CD4-positive, alpha-beta T cell treated with Interleukin-15 for 4 hours (primary cell): ENCODE data around the gene SULF2.

Experiments
- DNase-seq: peaks from one replicate; pipeline ENCODE4 v3.0.0-alpha.2; 2020; ENCODE audit warnings: low spot score

Gene SULF2

GRCh38 chr20:47647994-47648393 is 137.3 kb downstream of the SULF2 start:
- no peak for DNase-seq

- no peak for DNase-seq
Measured at GRCh38 chr20:47645632-47646031, 139.6 kb downstream of the SULF2 start.

DNA sequence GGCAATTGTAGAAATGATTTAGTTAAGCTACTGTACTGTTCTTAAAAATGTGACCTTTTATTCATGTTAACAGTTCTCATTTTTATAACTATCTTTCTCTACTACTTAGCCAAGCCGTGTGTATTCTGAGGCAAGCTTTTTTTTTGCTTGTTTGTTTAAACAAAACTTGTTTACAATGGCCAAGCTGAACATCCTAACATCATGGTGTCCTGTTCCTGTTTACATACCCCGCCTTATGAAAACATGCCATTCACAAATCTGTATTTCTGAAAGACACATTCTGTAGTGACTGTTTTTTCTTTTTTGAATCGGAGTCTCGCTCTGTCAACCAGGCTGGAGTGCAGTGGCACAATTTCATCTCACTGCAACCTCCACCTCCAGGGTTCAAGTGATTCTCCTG is 142.7 kb downstream of the SULF2 start:
- DNase-seq: no peak

GRCh38 chr20:47642118-47642517 is 143.2 kb downstream of the SULF2 start:
- DNase-seq: no peak

GRCh38 chr20:47638851-47639250 is 146.4 kb downstream of the SULF2 start:
- DNase-seq: no peak

DNA sequence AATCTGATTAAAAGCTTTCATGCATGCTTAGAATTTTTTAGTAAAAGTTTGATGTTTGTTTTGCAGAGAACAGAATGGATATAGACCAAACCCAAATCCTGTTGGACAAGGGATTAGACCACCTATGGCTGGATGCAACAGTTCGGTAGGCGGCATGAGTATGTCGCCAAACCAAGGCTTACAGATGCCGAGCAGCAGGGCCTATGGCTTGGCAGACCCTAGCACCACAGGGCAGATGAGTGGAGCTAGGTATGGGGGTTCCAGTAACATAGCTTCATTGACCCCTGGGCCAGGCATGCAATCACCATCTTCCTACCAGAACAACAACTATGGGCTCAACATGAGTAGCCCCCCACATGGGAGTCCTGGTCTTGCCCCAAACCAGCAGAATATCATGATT is 150.0 kb downstream of the SULF2 start:
- DNase-seq: no peak

GRCh38 chr20:47631078-47631477 is 154.2 kb downstream of the SULF2 start:
- DNase-seq: no peak

DNA sequence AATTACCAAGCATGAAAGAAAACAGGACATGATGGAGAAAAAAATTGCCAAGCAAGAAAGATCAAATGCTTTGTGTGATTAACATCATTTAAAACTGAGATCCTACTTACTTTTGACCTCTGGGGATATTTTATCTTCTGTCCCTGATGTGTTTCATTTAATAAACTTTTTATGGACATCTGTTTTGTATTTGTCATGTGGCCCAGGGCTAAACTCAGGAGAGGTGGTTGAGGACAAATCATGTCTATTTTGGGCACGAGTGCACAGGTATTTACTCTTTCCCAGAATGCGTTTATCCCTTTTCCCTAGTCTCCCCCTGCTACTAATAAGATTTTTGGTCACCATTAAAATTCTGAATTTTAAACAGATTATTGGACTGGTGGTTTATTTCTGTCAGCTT is 155.4 kb downstream of the SULF2 start:
- DNase-seq: no peak

- DNase-seq: no peak
Measured at GRCh38 chr20:47627540-47627939, 157.7 kb downstream of the SULF2 start.

DNA sequence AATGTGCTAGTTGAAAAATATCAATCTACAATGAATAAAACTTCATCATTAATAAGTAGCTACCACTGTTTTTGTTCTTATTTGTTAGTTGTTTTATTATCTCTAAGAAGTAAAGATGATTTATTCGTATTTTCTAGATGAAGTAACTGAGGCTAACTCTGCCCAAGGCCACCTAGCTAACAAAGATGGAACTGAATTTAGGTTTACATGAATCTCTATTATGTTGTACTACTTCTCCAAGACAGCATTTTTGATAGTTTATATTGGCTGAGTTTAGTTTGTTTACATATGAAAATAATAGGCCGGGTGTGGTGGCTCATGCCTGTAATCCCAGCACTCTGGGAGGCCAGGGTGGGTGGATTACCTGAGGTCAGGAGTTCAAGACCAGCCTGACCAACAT is 162.1 kb downstream of the SULF2 start:
- DNase-seq: no peak

GRCh38 chr20:47622118-47622665 is 163.1 kb downstream of the SULF2 start:
- no peak for DNase-seq

- DNase-seq: peak; percentile 64
Measured at GRCh38 chr20:47620808-47621805, 164.2 kb downstream of the SULF2 start.

GRCh38 chr20:47618479-47618878 is 166.8 kb downstream of the SULF2 start:
- no peak for DNase-seq

DNA sequence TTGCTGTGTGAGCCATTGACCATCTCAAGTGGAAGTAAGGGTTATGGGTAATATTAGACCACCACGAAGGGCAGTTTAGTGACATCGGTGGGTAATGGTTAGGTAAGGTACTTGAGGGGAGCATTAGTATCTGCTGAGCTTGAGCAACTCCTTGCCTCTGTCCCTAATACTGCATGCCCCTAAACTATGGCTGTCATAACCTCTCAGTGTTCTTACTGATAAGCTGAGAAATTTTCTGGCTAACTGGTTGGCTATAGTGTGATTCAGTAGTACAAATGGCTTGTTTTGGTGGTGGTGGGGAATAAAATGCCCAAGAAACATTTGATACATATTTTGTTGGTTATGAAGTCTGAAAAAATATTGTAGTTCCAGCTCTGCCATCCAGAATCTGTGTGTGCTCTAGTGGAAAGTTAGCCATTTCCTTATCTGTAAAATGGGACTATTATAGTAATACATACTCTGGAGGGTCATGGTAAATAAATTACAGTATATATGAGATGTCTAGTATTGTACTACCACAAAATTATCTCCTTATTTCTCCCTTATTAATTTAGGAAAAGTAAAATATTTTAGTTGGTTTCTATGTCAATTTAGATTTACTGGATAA is 170.5 kb downstream of the SULF2 start:
- no peak for DNase-seq

DNA sequence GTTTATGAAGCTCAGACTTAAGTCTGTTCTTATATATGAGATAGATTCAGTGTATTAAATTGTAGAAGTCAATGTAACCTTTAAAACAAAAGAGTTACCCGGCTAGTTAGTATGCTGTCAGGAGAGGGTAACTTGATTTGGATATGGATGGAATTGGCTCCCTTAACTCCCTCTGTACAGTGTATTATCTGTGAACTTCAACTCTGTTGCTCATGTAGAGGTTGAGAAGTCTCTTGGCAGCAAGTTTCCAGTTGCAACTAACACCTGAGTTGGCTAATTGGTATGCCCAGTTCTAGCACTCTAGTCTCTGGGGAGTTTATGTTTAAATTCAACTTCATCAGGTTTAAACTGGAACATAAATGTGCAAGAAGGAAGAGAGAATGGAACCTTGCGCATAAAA is 172.6 kb downstream of the SULF2 start:
- no peak for DNase-seq

DNA sequence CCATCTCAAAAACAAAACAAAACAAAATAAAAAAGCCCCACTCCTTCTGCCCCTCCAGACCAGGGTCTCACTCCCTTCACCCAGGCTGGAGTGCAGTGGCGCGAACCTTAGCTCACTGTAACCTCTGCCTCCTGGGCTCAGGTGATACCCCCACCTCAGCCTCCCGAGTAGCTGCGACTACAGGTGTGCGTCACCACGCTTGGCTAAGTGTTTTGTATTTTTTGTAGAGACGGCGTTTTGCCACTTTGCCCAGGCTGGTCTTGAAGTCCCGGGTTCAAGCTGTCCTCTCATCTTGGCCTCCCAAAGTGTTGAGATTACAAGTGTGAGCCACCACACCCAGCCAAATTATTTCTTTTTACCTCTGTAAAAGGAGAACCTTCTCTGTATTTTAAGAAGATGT is 173.5 kb downstream of the SULF2 start:
- no peak for DNase-seq

- peak; percentile 41 for DNase-seq
Measured at GRCh38 chr20:47610945-47611250, 174.4 kb downstream of the SULF2 start.

DNA sequence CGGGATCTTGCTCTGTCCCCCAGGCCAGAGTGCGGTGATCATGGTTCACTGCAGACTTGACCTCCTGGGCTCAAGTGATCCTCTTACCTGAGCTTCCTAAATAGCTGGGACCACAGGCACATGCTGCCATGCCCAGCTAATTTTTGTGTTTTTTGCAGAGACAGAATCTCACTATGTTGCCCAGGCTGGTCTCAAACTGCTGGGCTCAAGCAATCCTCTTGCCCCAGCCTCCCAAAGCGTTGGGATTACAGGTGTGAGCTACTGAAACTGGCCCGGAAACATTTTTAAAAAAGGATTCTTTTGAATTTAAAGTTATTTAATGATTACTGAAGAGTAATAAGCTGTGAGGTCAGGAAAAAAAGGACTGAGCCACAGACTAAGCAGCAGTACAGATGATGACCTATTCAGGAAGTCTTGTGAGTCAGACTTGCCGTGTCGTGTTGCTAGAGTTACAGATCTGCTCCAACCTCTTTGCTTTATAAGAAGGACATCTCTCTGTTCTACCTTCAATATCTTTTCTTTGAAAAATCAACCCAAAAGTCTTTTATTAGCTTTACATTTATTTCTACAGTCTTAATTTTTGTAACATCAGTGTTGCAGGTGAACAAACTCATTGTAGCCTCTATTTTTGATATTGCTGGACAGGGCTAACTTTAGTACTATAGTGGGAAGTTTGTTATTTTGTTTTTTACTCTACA is 174.9 kb downstream of the SULF2 start:
- DNase-seq: peak; percentile 75

GRCh38 chr20:47609001-47609400 is 176.3 kb downstream of the SULF2 start:
- no peak for DNase-seq
